GM19193 (cell line): ENCODE data around the gene PRDM13.

Source experiments
- POLR2A ChIP-seq: IDR thresholded peaks from 4 replicates; pipeline ENCODE4 v1.6.1; 2011; ENCODE audit not compliant: insufficient read depth, insufficient read length; ENCODE audit errors: extremely low read depth

Gene PRDM13

GRCh38 chr6:99660206-99660605 lies 53.6 kb downstream of the PRDM13 start:
- TF ChIP-seq POLR2A, result no peak

GRCh38 chr6:99661870-99662269 lies 55.2 kb downstream of the PRDM13 start:
- no peak for TF ChIP-seq POLR2A

GRCh38 chr6:99662616-99663015 lies 56.0 kb downstream of the PRDM13 start:
- TF ChIP-seq POLR2A, result no peak
